T-helper 1 cell treated with Interleukin-12 subunit alpha and Interleukin-12 subunit beta and Interleukin-4 antibody, amounts not matched to agents 30 ng/mL and 1 ng/mL, for 36 hours (primary cell): ENCODE data around the gene CCL18. TPM values are rescaled to one million over a fixed set of nuclear protein-coding genes. Genes with fewer than 3 reads are reported as not detected.

ENCODE experiments used
- total RNA-seq: library from RNA; stranded (reverse); gene quantifications from 2 replicates; pipeline ENCODE4 v1.2.3, GENCODE V29; 2022

CCL18 gene
- total RNA-seq, 1 donor from 2014 or later, result not detected

Other genes starting within 250 kb of the CCL18 start
- gene HEATR9, start 195.4 kb upstream of the CCL18 start, total RNA-seq, result 0.56 and 0.85 TPM in 2 replicates
- gene CCL5, start 183.9 kb upstream of the CCL18 start, total RNA-seq, result 112 and 114 TPM in 2 replicates
- gene RDM1, start 133.5 kb upstream of the CCL18 start, total RNA-seq, result 6.1 and 6.3 TPM in 2 replicates
- not detected in 2 replicates for gene LYZL6, start 120.6 kb upstream of the CCL18 start, total RNA-seq
- gene CCL16, start 82.8 kb upstream of the CCL18 start, total RNA-seq, result not detected in 2 replicates
- gene CCL14, start 77.5 kb upstream of the CCL18 start, total RNA-seq, result not detected in 2 replicates
- gene CCL15, start 62.7 kb upstream of the CCL18 start, total RNA-seq, result not detected in 2 replicates
- gene CCL23, start 46.3 kb upstream of the CCL18 start, total RNA-seq, result not detected in 2 replicates
- 114 and 123 TPM in 2 replicates for gene CCL3, start 25.9 kb downstream of the CCL18 start, total RNA-seq
- gene CCL4, start 39.6 kb downstream of the CCL18 start, total RNA-seq, result 101 and 115 TPM in 2 replicates
- 12.9 and 14.1 TPM in 2 replicates for gene TBC1D3B, start 112.4 kb downstream of the CCL18 start, total RNA-seq
- gene CCL3L1, start 132.5 kb downstream of the CCL18 start, total RNA-seq, result 3.8 and 6.9 TPM in 2 replicates
- 10.2 and 10.8 TPM in 2 replicates for gene CCL4L2, start 146.8 kb downstream of the CCL18 start, total RNA-seq
- gene TBC1D3I, start 200.3 kb downstream of the CCL18 start, total RNA-seq, result 0.69 and 2.6 TPM in 2 replicates